Stimulated activated CD8-positive, alpha-beta memory T cell treated with anti-CD3 and anti-CD28 coated beads, Interleukin-15, amount 100 ng/mL, for 4 hours (primary cell): Measurements from ENCODE around the gene FGF4.

Experiments
- DNase-seq, 2 donors: peaks; one replicate each; pipeline ENCODE4 v3.0.0-alpha.2; 2020; ENCODE audit warnings: low read depth in 2 of 2

Gene FGF4

GRCh38 chr11:69726481-69726880 is 48.7 kb downstream of the FGF4 start:
- DNase-seq, result no peak

GRCh38 chr11:69726019-69726418 is 49.1 kb downstream of the FGF4 start:
- DNase-seq, result no peak

GRCh38 chr11:69721745-69722144 is 53.4 kb downstream of the FGF4 start:
- DNase-seq, result no peak

- no peak for DNase-seq
Measured at GRCh38 chr11:69721106-69721505, 54.0 kb downstream of the FGF4 start.
